Astrocyte of the spinal cord (primary cell): Measurements from ENCODE around the gene CLTCL1.

Experiments
- DNase-seq: peaks from one replicate; pipeline ENCODE4 v3.0.0; 2011; ENCODE audit warnings: low read depth, low spot score
- H3K4me3 ChIP-seq: 2 replicates; pipeline ENCODE4 v1.5.1; 2011; ENCODE audit warnings: low read depth, mild to moderate bottlenecking, low read length, moderate library complexity
- CTCF ChIP-seq: IDR thresholded peaks from 2 replicates; pipeline ENCODE4 v1.5.1; 2012; ENCODE audit warnings: low read depth, mild to moderate bottlenecking, low read length, inconsistent platforms
- in situ Hi-C: cut with HindIII; loops from 2 replicates; pipeline ENCODE4 v1.10.0; 2017; ENCODE audit warnings: low sequenced_read_pairs

The CLTCL1 gene

GRCh38 chr22:19234126-19234896, 57.2 kb downstream of the CLTCL1 start:
- H3K4me3 ChIP-seq = no peak overlapping the region
- in situ Hi-C loops = no loop called here
- DNase-seq = no peak
- TF ChIP-seq CTCF = no peak

- TF ChIP-seq CTCF = no peak
- no peak overlapping the region for H3K4me3 ChIP-seq
- in situ Hi-C loops = no loop called here
- no peak for DNase-seq
These were observed 58.3 kb downstream of the CLTCL1 start for GRCh38 chr22:19233189-19233661.

- no peak for DNase-seq
- no peak overlapping the region for H3K4me3 ChIP-seq
- TF ChIP-seq CTCF = no peak
- in situ Hi-C loops = no loop called here
These were observed 58.9 kb downstream of the CLTCL1 start for GRCh38 chr22:19232623-19233022.

GRCh38 chr22:19231986-19232385, 59.5 kb downstream of the CLTCL1 start:
- in situ Hi-C loops = no loop called here
- H3K4me3 ChIP-seq = no peak overlapping the region
- DNase-seq = no peak
- TF ChIP-seq CTCF = no peak

GRCh38 chr22:19229600-19229999, 61.9 kb downstream of the CLTCL1 start:
- H3K4me3 ChIP-seq = no peak overlapping the region
- in situ Hi-C loops = no loop called here
- no peak for TF ChIP-seq CTCF
- DNase-seq = no peak

GRCh38 chr22:19228179-19228578, 63.3 kb downstream of the CLTCL1 start:
- H3K4me3 ChIP-seq = no peak overlapping the region
- TF ChIP-seq CTCF = no peak
- in situ Hi-C loops = no loop called here
- DNase-seq = no peak
